AG04450 (cell line): Measurements from ENCODE around the gene KCTD1. TPM values are rescaled to one million over a fixed set of nuclear protein-coding genes. Genes with fewer than 3 reads are reported as not detected.

ENCODE experiments used
- CTCF ChIA-PET: fragments of 300-600, 350-600 bp; formaldehyde crosslinking; extraction: SDS; loops from one replicate; lab custom pipeline; 2022; ENCODE audit warnings: antibody characterized with exemption, inconsistent platforms; lab: Charles Lee
- POLR2A ChIA-PET: fragments of 350-600 bp; formaldehyde crosslinking; extraction: SDS; loops from one replicate; lab custom pipeline; 2021; ENCODE audit warnings: antibody characterized with exemption, inconsistent platforms; lab: Yijun Ruan, JAX
- DNase-seq: peaks from one replicate; pipeline ENCODE4 v3.0.0-alpha.2; 2011; ENCODE audit warnings: low read depth, low spot score
- H3K27ac ChIP-seq: one replicate; pipeline ENCODE4 v1.5.1; 2012; ENCODE audit warnings: low read depth, low read length, control low read depth
- H3K27me3 ChIP-seq: one replicate; pipeline ENCODE4 v1.6.0; 2012; ENCODE audit warnings: low read length; ENCODE audit not compliant: control insufficient read depth, insufficient read depth
- H3K4me3 ChIP-seq: 2 replicates; pipeline ENCODE4 v1.5.1; 2011; ENCODE audit warnings: mild to moderate bottlenecking, low read depth, low read length, control low read depth
- H3K9me3 ChIP-seq: 2 replicates; pipeline ENCODE4 v1.5.1; 2012; ENCODE audit warnings: low read length; ENCODE audit not compliant: control insufficient read depth, insufficient read depth
- CTCF ChIP-seq: IDR thresholded peaks from 2 replicates; pipeline ENCODE4 v1.5.1; 2011; ENCODE audit warnings: low read depth, low read length, control low read depth, inconsistent platforms
- polyA plus RNA-seq: library from polyadenylated mRNA; depleted of rRNA; stranded (reverse); fragments of >200 nt; gene quantifications from 2 replicates; pipeline ENCODE4 v1.2.3, GENCODE V29; 2011

Gene KCTD1
- polyA plus RNA-seq, 1 experiment, result 5.0 TPM

GRCh38 chr18:26524504-26525351 lies 23.6 kb downstream of the KCTD1 start:
- Histone ChIP-seq H3K27ac (no peak overlapping the region), H3K27me3 (no peaks in the 10 kb centered on the region), H3K4me3 (no peak overlapping the region), H3K9me3 (no peaks in the 10 kb centered on the region)
- POLR2A ChIA-PET, result interaction anchor here (0.7 kb wide), 1 partner anchor 54 kb away, joined by 3 read pairs; no protein-coding TSS in a partner anchor
- TF ChIP-seq CTCF, result no peak
- CTCF ChIA-PET, result interaction anchor here (1.8 kb wide), 1 partner anchor 23 kb away, joined by 4 read pairs; the partner anchor contains the start of gene KCTD1
- no peak for DNase-seq

GRCh38 chr18:26524002-26524401 lies 24.4 kb downstream of the KCTD1 start:
- CTCF ChIA-PET, result interaction anchor here (1.8 kb wide), 1 partner anchor 24 kb away, joined by 4 read pairs; the partner anchor contains the start of gene KCTD1
- POLR2A ChIA-PET, result interaction anchor here (0.7 kb wide), 1 partner anchor 53 kb away, joined by 3 read pairs; no protein-coding TSS in a partner anchor
- Histone ChIP-seq H3K9me3 (no peaks in the 10 kb centered on the region), H3K27ac (no peak overlapping the region), H3K4me3 (no peak overlapping the region), H3K27me3 (no peaks in the 10 kb centered on the region)
- DNase-seq, result no peak
- no peak for TF ChIP-seq CTCF

- POLR2A ChIA-PET, result no interaction called here
These were observed 26.7 kb downstream of the KCTD1 start for GRCh38 chr18:26521617-26522016.

GRCh38 chr18:26520974-26521373 lies 27.4 kb downstream of the KCTD1 start:
- H3K9me3 ChIP-seq, result no peaks in the 10 kb centered on the region
- H3K27ac ChIP-seq, result no peak overlapping the region
- TF ChIP-seq CTCF, result no peak
- no peaks in the 10 kb centered on the region for H3K27me3 ChIP-seq
- H3K4me3 ChIP-seq, result no peak overlapping the region
- CTCF ChIA-PET, result interaction anchor here (0.5 kb wide), 1 partner anchor 1078 kb away, joined by 3 read pairs; no protein-coding TSS in a partner anchor
- no peak for DNase-seq
- POLR2A ChIA-PET, result no interaction called here

More at GRCh38 chr18:26521617-26522016, 26.7 kb downstream of the KCTD1 start:
- no peak for DNase-seq
- H3K27ac ChIP-seq, result no peak overlapping the region
- no peak overlapping the region for H3K4me3 ChIP-seq
- H3K27me3 ChIP-seq, result no peaks in the 10 kb centered on the region
- no peaks in the 10 kb centered on the region for H3K9me3 ChIP-seq
- TF ChIP-seq CTCF, result no peak
- CTCF ChIA-PET, result interaction anchor here (0.5 kb wide), 1 partner anchor 1078 kb away, joined by 3 read pairs; no protein-coding TSS in a partner anchor

- ChIA-PET CTCF (no interaction called here), POLR2A (no interaction called here)
- no peak for DNase-seq
- Histone ChIP-seq H3K9me3 (no peaks in the 10 kb centered on the region), H3K27me3 (no peaks in the 10 kb centered on the region), H3K27ac (no peak overlapping the region), H3K4me3 (no peak overlapping the region)
- TF ChIP-seq CTCF, result no peak
These were observed 29.2 kb downstream of the KCTD1 start for GRCh38 chr18:26519114-26519513.
